Right lung (tissue), 5 donors: ENCODE data around the gene MEST. TPM values are rescaled to one million over a fixed set of nuclear protein-coding genes. Genes with fewer than 3 reads are reported as not detected.
"Not testable (repeated sequence)": the region's sequence is repeated elsewhere in the genome, so short reads cannot be mapped to it uniquely, and the experiment has no call there.

Experiments used
- DNase-seq, 2 donors: peaks; one replicate each; pipeline ENCODE4 v3.0.0-alpha.2; 2013
- polyA plus RNA-seq, 5 donors: library from polyadenylated mRNA; unstranded; fragments of 120-200 nt; gene quantifications; one replicate each; pipeline versions ENCODE4 v1.2.1 to v1.2.3, GENCODE V29; 2013; ENCODE audit warnings: inconsistent platforms in 1 of 5, low replicate concordance in 1 of 5; ENCODE audit not compliant: insufficient read length in 5 of 5, insufficient read depth in 1 of 5

Gene MEST
- polyA plus RNA-seq, 5 donors = 368 to 456 (median 406) TPM

GRCh38 chr7:130515315-130516040 is 23.6 kb downstream of the MEST start:
- no peak for DNase-seq

GRCh38 chr7:130521258-130521951 is 29.5 kb downstream of the MEST start:
- DNase-seq = no peak

- not testable (repeated sequence) for DNase-seq
Observed at GRCh38 chr7:130523519-130524125, 31.7 kb downstream of the MEST start.

GRCh38 chr7:130524628-130525027 is 32.7 kb downstream of the MEST start:
- DNase-seq = no peak

- not testable (repeated sequence) for DNase-seq
Observed at GRCh38 chr7:130527752-130528355, 36.0 kb downstream of the MEST start.

GRCh38 chr7:130529417-130529816 is 37.5 kb downstream of the MEST start:
- no peak for DNase-seq

- not testable (repeated sequence) for DNase-seq
Observed at GRCh38 chr7:130537894-130538293, 46.0 kb downstream of the MEST start.

- not testable (repeated sequence) for DNase-seq
Observed at GRCh38 chr7:130541287-130541686, 49.4 kb downstream of the MEST start.

GRCh38 chr7:130542297-130542696 is 50.4 kb downstream of the MEST start:
- not testable (repeated sequence) for DNase-seq

- no peak for DNase-seq
Observed at GRCh38 chr7:130543487-130544010, 51.7 kb downstream of the MEST start.

GRCh38 chr7:130544356-130544755 is 52.5 kb downstream of the MEST start:
- DNase-seq = no peak

GRCh38 chr7:130553398-130554029 is 61.6 kb downstream of the MEST start:
- DNase-seq = no peak

GRCh38 chr7:130554481-130554880 is 62.6 kb downstream of the MEST start:
- no peak for DNase-seq

Other genes with a start within 250 kb of the MEST start
- gene CPA2, start 225.2 kb upstream of the MEST start, polyA plus RNA-seq = under 1 TPM; 0.21 to 0.44 (median 0.32) TPM
- under 1 TPM; 0.26 to 0.81 (median 0.45) TPM for gene CPA4, start 198.9 kb upstream of the MEST start, polyA plus RNA-seq
- 1 to 10 TPM in 1 of 5 donors, under 1 TPM in 4; 0.10 to 1.4 (median 0.30) TPM for gene CPA5, start 147.3 kb upstream of the MEST start, polyA plus RNA-seq
- 1 to 10 TPM in 3 of 5 donors, under 1 TPM in 2; 0.81 to 1.7 (median 1.0) TPM for gene CPA1, start 111.6 kb upstream of the MEST start, polyA plus RNA-seq
- gene CEP41, start 51.1 kb upstream of the MEST start, polyA plus RNA-seq = 10 to 100 TPM; 25.1 to 34.1 (median 31.4) TPM
- 10 to 100 TPM; 37.2 to 50.7 (median 49.0) TPM for gene COPG2, start 176.7 kb downstream of the MEST start, polyA plus RNA-seq
- gene TSGA13, start 194.5 kb downstream of the MEST start, polyA plus RNA-seq = not detected
- under 1 TPM; 0.10 to 0.21 (median 0.18) TPM for gene KLF14, start 242.1 kb downstream of the MEST start, polyA plus RNA-seq